Left cardiac atrium (tissue), 2 donors: ENCODE measurements around the gene MUC20. TPM values are rescaled to one million over a fixed set of nuclear protein-coding genes. Genes with fewer than 3 reads are reported as not detected.

Experiments
- microRNA-seq, 2 donors: library from miRNA; unstranded; fragments of <30 nt; microRNA quantifications; one replicate each; pipeline ENCODE4 v1.2.0, GENCODE V29; 2020
- total RNA-seq, 2 donors: library from RNA; stranded (reverse); fragmentation: NEBNext Ultra II Directional; extraction: Animal tissue kit (Norgen Biotek cat#: 25700); gene quantifications; one replicate each; pipeline ENCODE4 v1.2.1, GENCODE V29; 2021
- donor health status: DM: no; HTN: yes; CAD: no; lungs with severe emphysema.
- donor health status: DM: yes; HTN: yes; CAD: no.

The MUC20 gene
- total RNA-seq, 2 donors from 2014 or later: 1.8 to 4.7 TPM

Small RNA genes lying within 50 kb of the gene (microRNA-seq; reads per million reads assigned to microRNA genes)
- 0.60 to 0.82 reads per million in 2 donors for gene MIR570

Other genes with a start within 250 kb of the MUC20 start
- 10 to 100 TPM; 38.8 to 53.4 TPM for gene PPP1R2, start 177.7 kb upstream of the MUC20 start, total RNA-seq
- gene APOD, start 137.0 kb upstream of the MUC20 start, total RNA-seq: 100 to 1,000 TPM in 1 of 2 donors, 10 to 100 TPM in 1; 85.0 to 256 TPM
- not detected for gene MUC4, start 91.0 kb downstream of the MUC20 start, total RNA-seq
- 10 to 100 TPM; 47.6 to 50.4 TPM for gene TNK2, start 187.6 kb downstream of the MUC20 start, total RNA-seq